NOMO-1 (cell line): ENCODE measurements around the gene PI16.

Experiments used
- DNase-seq, 2 experiments: peaks; one replicate each; lab custom pipeline; 2025; ENCODE audit not compliant: unreplicated experiment in 2 of 2; lab: John Stamatoyannopoulos, UW

The PI16 gene

GRCh38 chr6:36970892-36971842 is 16.6 kb downstream of the PI16 start:
- DNase-seq, result no peak

DNA sequence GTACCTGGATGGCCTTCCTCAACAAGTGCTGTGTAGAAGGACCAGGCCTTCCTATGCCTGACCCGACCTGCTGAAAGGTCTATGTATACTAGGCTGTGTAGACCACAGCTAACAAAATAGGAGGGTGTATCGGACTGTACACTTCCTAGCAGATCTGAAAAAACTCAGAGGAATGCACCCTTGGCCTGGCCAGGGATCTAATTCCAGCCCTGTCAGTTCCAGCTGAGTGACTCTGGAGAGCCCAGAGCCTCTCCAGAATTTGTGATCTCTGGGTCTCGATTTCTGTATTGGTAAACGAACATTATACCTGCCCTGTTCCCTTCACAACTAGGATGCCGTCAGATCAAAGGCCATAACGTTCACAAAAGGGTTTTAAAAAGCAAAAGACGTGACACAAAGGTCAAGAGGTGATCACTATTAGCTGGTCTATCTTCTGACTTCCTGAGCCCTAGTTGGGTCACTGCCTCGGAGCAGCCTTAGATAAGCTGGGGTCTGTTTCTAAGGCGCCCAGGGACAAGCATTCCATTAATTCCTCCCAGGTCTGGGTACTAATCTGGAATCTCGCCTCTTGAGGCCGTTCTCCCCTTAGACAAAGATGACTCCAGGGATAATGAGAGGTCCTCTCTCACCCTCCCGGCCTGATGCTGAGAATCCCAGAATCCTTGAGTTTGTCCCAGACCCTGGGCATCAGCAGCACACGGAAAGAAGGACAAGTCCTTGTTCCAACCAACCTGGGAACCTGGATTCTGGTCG is 17.6 kb downstream of the PI16 start:
- no peak for DNase-seq

- DNase-seq, result no peak
Observed at GRCh38 chr6:36973190-36973589, 18.7 kb downstream of the PI16 start.

GRCh38 chr6:36973647-36974046 is 19.1 kb downstream of the PI16 start:
- no peak for DNase-seq

DNA sequence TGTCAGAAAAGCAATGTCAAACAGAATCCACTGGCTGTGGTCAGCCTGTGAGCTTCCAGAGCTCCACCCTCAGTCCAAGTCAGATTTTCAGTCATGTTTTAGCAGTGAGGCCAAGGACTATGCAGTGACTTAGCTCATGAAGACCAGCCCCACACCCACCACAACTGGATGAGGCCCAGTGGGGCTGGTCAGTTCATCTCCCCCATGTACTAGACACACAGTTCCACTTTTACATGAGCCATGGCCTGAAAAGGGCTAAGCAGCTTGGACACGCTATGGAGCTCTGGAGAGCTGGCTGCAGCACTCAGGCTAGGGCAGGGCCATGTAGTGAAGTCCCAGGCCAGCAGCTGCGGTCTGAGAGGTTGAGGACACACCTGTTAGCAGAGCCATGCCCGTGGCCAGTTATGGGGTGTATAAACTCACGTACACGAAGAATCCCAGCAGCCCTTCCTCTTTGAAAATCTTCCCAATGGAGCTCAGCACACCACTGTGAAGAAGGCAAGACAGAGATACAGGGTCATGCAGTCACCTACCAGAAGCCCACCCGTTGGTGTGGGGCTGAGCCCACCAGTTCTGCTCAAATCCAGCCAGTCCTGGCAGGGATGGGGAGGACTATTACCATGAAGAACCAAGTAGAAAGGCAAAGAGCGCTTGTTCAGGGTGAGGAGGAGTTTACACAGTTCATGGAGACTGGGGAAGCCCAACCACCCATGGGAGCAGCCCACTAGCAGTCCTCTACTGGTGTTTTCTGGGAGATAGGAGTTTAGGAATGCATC is 20.9 kb downstream of the PI16 start:
- DNase-seq, result no peak

DNA sequence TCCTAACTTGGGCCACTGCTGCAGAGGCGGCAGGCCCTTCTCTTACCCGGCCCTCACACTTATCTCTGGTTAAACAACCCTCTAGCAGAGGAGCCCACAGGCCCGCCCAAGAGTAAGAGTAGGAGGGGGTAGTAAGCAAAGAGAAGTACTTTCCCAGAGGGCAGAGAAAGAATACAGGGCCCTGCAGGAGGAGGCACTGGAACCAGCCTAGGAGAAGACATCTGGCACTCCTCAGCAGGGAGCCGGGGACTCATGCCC is 21.4 kb downstream of the PI16 start:
- DNase-seq, result no peak

DNA sequence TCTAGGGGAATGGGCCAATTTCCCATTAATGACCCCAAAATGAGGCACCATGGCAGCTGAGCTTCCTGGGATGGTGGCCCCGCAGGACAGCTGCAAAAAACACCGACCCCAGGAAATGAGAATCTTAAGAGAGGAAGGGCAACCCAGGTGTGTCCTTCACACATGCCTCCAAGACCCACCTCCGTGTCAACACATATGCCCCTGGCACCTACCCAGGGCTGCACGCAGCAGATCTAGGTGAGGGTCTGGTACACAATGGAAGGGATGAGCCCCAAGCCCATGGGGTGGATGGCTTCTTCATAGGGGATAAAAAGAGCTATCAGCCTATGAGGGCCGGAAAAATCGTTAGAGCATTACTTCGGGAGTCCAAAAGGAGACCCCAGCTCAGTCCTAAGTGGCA is 22.0 kb downstream of the PI16 start:
- no peak for DNase-seq

DNA sequence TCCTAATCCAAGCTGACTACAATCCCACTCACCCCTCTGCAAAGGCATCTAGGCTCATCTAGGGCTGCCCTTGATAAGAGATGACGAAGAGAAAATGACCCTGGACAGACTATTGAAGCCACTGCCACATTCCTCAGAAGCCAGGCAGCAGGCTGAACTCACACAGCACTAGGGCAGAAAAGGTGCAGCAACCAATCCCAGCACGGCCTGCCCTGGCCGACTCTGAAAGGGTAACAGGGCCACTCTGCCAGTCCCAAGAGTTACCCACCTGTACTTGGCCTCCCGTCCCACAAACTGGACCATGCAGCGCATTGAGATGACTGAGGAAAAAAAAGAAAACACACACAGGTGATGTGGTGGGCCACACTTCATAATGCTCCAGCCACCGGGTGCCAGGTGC is 22.4 kb downstream of the PI16 start:
- no peak for DNase-seq

GRCh38 chr6:36977470-36977941 is 23.0 kb downstream of the PI16 start:
- no peak for DNase-seq

DNA sequence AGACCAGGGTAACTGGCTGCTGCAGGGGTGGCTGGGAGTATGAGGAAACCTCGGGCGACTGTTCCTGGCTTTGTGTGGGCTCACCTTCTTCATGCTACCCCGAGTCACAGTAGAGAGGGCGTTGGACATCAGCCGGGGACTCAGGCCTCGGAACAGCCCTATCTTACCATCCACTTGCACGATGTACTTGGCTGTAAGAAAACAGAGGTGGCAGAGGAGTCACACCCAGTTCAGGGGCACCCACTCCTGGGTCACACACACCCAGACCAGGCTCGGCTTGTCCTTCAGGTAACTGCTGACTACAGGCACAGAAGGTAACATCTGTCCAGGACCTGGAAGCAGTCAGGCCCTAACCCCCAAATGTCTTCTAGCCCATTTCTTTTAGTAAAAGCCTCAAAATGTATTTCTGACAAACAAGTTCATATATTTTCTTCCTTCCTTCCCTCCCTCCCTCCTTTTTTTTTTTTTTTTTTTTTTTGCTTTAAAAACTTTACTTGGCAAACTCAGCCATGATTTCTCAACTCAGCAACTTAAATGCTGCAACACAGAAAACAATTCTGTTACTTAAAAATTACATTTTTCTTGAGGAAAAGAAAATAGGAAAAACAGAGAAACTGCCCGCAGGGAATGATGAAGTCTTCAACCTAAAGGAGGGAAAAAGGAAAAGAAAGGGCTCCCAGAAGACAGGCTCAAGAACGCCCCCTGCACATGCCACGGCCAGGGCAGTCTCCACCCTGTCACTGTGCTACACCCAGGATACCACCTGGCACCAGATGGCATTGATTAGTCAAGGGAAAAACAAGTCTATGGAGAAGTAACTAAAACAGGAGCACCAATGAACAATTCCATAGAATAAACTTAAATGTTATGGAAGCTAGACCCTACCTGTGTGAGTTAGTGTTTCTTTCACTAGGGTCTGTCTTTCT is 24.1 kb downstream of the PI16 start:
- no peak for DNase-seq

DNA sequence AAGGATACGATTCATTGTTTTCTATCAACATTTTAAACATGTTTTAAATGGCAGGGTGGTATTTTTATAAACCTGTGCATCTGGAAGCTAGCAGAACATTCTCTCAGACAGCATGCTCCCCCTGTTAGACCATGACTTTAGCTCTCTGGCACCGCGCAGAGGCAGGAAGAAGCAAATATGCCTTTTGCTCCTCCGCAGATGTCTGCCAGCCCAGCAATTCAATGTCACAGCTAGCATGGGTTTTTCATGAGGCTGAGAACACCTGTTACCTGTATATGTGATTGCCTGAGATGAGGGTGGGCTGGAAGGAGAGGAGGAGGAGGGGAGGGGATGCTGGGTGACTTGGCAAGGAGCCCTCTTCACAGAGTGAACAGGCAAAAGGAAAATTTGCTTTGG is 24.8 kb downstream of the PI16 start:
- DNase-seq, result no peak

DNA sequence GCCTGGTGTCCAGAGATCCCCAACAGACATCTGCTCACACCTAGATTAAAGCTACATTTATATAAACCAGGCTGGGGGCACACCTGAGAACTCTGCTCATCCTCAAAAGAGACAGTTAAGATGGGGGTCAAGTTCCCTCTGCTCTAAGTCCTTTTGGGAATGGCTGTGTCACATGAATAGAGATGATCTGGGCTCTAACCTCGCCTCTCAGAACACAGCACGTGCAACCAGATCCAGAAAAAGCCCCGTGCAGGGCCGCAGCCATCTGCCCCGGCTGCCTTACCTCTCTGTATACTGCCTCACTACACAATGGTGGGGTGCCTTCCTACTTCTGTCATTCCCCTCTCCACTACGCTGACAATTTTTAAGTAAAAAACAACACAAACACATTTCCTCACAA is 25.6 kb downstream of the PI16 start:
- no peak for DNase-seq

DNA sequence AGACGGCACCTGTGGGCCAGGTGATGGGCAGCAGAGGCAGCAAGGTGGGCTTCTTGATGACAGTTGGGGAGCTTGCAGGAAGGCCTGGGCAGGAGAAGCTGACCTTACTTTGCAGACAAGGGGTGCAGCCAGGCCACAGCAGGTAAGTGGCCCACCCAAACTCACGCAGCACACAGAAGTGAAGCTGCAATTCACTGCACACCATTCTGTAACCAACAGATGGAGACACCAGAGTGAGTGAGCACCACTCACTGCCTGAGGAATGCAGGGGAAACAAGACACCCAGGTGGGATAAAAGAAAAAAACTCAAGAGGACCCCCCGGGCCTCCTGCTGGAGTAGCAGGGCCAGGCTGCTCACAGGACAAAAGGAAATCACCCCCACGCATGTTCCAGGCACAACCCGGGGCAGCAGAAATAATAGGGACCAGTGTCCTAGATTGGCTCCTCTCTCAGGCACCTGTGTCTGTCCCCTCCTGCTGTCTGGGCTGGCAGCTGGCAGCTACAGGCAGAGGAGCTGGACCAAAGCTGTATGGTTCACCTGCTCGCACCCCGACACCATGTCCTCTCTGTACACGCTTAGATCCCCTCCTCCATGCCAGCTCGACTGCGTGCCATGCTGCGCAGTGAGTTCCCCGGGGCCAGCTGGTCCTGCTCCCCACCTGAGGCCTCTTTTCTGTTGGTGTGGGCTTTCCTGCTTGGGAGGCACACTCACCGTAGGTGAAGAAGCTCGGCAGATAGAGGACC is 26.5 kb downstream of the PI16 start:
- no peak for DNase-seq

- DNase-seq, result no peak
Observed at GRCh38 chr6:36983538-36983937, 29.0 kb downstream of the PI16 start.

DNA sequence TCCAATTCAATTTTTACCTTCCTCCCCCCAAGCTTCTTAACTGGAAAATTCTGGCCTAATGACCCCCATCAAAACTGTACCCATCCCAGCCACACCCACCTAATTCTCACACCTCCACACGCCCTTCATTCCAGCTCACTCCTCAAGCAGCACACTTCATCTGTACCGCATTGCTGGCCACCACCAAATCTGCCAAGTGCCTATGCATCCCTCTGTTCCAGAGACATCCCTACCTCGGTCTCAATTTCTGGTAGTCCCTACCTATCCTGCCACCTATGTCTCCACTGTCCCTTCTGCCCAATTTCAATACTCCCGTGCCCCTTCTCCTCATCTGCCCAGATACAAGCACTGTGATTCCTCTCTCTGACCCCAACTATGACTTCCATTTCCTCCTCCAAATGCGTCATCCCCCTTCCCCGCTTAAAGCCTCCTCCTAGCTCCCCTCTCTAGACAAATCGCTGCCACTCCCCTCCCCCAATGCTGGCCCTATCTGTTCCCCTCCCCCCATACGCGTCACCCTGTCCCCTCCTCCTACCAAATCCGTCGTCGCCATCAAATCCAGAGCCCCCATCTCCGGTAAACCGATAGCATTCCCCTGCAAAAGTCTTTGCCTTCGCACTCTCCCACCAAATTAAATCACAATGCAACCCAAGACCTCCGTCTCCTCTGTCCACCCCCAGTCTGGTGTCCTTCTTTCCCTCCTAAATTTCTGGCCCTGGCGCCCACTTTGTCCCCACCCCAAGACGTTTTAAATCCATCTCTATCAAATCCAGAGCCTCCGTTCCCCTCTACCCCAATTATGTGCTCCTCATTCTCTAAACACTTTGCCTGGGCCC is 30.3 kb downstream of the PI16 start:
- DNase-seq, result no peak

- no peak for DNase-seq
Observed at GRCh38 chr6:36985417-36985807, 30.9 kb downstream of the PI16 start.

GRCh38 chr6:36985808-36986703 is 31.5 kb downstream of the PI16 start, which contains the start of gene MTCH1:
MTCH1 (minus strand) TSS chr6:36986196; CDS start chr6:36986173, 23 bp downstream.
- peak; percentile 75 to 86 for DNase-seq

GRCh38 chr6:36986704-36987047 is 32.1 kb downstream of the PI16 start:
- peak in 1 of 2 experiments; percentile 42 for DNase-seq
